ENCODE data around the gene NEK6.

NEK6 gene

DNA sequence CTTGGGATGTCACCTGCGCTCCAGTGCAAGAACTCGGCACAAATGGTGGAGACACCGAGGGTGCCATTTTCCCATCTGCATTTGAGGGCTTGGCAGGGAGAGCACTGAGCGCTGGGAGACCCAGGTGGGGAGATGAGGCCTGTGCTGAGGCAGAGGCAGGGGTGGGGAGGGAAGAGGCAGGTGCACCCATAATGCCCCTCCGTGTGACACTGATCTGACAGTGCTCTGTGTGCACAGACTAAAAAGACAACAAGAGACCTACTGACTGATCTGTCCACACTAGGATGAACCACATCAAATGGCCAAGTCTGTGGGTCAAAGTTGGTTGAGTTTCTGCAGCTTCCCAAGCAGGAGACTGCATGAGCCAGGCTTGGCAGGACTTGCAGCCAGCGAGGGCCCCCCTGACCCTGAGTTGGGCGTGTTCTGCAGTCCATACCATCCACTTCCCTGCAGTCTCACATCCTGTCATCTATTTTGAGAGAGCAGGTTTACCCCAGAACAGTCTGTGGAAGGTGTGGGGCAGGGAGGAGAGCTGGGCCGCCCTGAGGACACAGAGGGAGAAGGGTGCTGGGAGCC lies 41.9 kb downstream of the NEK6 start:
- DNase-seq = no peak

DNA sequence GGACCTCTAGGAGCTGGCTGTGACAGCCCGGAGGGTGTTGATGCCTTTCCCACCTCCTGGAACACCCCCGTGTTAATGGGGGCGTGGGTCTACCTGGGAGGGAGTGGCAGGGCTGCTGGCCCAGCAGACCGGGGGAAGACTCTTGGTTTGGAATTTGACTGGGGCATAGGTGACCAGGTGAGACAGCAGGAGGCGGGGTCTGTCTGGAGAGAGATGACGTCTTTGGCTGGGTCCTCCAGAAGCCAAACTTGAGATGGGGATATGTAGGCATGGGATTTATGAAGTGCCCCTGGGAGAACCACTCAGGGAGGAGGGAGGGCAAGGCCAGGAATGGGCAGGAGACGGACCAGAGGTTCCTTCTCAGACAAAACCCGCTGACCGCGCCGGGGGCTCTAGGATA lies 42.6 kb downstream of the NEK6 start:
- DNase-seq = no peak

DNA sequence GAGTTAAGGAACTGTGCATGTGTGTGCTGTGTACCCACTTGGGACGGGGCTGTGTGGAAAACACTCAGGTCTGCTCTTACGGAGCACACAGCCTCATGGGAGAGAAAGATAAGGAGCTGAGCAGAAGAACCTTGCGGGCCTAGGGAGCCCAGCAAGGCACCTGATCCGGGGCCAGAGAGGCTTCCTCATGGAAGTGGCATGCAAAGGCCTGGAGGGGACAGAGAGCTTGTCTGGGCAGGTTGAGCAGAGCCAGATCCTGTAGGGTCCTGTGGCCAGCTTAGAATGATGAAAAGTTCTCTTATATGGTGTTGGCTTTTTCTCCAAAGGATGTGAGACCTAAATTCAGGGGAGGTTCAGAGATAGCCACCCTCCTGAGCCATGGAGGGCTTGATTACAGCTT lies 45.2 kb downstream of the NEK6 start:
- DNase-seq = no peak

DNA sequence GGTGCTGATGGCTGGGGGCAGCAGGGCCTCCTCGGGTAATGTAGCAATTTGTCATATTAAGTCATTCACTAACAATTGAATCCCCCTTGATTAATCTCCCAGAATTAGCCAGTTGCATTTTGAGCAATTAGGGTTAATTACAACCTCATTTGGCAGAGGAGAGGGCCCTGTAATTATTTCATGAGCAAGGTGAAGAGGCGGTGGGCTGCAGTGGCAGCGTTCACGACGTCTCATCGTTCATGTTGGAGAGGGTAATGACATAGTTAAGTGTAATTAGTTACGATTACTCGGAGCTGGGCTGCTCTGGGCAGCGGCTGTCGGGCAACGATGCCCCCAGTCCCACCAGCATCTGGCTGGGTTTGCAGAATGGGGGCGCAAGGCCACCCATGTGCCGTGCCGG lies 46.0 kb downstream of the NEK6 start:
- no peak for DNase-seq

DNA sequence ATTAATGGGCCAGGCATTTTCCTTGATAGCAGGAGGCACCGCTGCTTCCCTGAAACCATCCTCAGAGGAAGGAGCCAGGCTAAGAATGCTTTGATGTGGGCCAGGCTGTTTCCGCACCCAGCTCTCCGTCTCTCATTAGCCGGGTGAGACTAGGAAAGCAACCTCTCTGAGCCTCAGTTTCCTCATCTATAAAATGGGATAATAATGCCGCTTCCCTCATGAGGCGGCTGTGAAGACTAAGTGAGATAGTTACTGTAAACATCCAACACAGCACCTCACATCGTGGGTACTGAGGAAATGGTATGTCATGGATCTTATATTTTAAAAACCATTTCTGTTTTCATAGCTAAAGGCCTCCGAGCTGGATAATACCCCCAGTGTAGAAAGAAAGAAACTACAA lies 46.5 kb downstream of the NEK6 start:
- DNase-seq = no peak

DNA sequence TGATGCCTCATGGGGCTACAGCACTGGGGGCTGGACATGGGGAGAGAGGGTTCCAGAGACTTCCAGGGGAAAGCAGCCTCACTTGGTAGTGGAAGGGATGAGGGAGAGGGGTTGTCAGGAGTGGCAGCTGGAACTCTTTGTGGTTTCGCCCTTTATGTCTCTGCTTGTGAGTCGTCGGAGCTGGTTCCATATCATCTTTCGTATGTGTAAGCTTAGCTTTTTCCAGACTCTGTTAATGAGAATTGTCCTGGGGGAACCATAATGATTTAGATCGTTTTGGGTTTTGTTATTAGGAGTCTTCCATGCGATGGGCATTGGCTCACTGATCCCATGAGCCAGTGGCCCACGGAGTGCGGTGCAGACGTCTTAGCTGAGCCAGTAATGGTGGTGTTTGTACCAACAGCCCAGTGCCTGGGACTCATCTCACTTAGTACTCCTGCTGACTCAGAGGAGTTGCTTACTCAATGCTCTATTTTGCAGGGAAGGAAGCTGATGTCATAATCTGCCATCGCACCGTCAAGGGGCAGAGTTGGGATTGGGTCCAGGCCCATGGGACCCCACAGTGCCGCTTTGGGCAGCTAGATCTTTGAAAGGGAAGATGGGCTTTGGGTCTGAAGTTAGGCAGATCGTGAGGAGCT lies 48.5 kb downstream of the NEK6 start:
- DNase-seq = peak; percentile 34

DNA sequence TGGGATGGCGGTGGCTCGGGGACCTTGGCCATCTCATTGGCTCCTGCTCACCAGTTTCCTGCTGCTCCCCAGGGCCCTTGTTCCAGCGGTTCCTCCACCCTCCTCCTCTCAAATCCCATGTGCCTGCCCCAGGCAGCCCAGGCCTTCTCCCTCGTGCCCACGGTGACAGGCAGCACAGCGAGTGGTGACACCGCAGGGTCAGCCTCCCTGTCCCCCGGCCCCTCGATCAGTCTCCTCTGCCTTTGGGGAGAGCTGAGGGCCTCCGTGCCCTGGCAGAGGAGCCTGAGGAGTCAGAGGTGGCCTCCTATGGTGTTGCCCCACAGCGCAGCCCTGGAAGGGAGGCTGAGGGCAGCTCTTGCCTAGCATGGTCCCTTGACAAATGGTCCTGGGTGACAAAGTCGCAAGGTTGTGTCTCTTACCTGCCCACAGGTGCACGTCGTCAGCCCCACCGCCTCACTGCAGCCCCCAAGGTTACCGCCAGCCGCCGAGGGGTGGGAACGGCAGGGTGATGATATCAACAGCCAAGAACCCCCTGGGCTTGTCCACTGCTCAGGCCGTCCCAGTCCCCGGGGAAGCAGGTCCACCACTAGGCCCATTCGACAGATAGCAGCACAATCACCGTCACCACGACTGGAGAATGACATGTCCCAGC lies 49.8 kb downstream of the NEK6 start:
- DNase-seq = no peak

DNA sequence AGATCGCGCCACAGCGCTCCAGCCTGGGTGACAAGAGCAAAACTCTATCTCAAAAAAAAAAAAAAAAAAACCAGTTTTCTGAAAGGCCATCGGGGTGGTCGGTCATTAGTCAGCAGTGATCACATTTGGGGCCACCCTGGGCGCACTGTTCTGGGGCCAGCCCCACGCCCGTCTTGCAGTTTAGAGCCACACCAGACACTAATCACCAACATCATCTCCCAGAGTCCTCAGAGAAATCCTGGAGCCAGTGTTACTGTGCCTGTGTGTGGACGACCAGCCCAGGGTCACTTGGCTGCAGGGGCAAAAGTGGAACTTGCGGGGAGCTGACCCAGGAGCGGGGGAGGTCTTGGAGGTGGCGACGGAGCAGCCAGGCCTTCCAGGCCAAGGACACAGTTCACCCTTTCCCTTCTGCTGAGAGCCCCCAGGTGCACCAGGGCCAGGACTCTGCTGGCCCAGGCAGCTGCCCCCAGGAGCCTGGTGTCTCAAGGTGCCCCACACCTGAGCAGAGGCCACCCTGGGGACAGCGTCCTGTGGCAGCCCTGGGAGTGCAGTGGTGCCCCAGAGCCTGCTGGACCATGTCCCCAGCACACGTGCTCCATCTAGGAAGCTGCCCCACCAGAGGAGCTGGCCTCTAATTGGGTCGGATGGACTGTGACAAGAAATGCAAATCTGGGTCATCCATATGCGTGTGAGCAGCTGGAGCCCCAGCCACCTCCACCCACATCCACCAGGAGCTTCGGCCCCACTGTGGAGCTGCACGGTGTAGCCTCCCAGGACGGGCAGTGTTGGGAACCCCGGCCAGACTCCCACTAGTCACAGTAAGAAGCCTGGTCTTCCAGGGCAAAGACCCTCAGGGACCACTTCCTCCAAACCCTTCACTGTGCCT lies 51.1 kb downstream of the NEK6 start:
- DNase-seq = no peak

DNA sequence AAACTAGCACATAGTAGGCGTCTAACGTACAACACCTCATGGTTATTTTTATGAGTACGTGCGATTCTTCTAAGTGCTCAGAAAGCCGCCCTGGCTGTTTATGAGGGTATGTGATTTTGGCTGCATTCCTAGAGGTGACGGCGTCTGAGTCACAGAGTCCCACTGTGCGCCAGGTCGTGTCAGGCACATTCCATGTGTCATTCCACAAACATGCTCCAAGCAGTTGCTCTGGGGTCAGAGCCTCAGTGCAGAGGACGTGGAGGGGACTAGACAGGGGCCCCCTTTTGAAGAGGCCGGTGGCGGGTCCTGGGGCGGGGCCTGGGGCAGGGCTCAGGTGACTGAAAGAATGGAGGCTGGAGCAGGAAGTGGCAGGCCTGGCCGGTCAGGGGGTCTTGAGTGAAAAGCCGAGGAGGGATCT lies 51.9 kb downstream of the NEK6 start:
- no peak for DNase-seq

DNA sequence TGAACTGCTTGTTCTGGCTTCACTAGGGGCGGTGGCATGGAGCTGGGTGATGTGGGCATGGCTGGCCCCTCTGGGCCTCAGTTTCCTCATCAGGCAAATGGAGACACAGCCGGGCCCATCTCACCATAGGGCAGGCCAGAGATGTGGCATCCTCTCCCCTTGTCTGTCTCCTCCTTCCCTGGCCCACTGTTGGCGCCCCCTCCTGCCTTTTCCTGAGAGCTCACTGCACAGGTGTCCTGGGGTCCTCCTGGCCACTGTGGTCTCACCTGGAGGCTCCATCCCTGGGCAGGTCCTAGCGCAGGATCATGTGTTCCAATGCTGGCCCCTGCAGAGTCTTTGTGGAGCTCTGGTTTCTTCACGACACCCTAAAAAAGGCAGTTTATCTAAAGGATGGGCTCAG lies 53.5 kb downstream of the NEK6 start:
- no peak for DNase-seq

DNA sequence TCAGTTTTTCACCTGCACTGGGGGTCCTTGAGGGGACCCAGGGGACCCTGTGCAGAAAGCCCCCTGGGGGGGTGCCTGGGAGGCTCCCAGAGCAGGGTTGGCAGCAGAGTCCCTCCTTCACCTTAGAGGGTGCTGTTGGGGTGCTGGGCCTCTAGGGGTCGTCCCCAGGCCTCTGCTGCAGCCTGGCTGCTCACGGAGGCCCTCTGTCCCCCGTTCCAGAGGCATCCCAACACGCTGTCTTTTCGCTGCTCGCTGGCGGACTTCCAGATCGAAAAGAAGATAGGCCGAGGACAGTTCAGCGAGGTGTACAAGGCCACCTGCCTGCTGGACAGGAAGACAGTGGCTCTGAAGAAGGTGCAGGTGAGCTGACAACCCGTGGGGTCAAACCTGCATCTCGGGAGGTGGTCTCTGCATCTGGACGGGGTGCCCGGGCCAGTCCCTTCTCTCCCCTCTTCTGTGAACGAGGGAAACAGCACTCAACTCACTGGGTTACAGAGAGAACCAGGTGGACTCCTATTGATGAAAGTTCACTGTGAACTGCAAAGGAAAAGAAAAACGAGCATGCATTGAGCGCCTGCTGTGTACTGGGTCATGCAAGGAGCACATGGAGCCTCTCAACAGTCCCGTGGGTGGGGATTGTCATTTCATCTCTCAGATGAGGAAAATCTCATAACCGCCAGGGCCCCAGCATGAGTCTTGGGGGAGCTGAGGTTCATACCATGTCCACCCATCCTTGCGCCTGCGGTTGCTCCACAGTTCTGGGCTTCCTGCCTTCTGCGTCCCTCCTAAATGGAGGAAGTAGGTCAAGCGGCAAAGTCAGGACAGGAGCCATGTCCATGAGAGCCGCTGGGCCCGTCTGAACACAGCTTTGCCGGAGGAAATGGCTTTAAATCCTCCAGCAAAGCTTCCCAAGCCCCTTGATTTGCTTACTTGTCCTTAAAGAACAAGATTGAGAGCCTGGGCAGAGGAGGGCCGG lies 54.8 kb downstream of the NEK6 start:
- no peak for DNase-seq

DNA sequence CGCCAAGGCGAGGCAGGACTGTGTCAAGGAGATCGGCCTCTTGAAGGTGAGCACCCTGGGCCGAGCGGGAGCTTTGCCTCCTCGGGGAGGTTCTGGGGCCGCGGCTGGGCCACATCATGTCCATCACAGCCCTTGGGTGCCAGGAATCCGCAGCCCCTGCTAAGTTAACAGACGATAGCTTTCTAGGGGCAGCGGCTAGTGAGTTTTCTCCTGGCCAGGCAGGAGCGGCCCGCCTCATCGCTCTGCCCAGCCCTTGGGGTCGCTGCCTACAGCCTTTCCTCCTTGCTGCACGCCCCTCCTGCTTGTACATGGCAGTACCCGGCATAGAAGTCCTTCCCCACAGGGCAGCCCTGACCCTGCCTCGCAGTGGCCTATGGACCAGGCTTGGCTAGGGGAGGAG lies 56.2 kb downstream of the NEK6 start:
- DNase-seq = no peak

DNA sequence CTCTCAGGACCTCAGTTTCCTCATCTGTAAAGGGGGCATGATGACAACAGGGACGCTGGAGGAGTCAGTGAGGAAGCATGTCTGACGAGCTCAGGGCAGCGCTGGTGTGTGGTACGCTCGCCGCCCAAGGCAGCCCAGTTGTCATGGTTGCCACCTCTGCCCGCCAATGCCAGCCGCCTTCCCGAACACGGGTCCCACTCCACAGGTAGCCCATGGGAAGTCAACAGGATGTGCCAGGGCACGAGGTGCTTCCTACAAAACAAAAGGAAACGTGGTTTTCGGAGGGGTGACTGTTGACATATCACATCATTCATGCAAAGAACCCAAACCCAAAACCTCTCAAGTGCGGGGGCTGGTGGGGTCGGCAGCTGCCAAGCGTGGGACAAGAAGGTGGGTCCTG lies 58.1 kb downstream of the NEK6 start:
- DNase-seq = no peak

DNA sequence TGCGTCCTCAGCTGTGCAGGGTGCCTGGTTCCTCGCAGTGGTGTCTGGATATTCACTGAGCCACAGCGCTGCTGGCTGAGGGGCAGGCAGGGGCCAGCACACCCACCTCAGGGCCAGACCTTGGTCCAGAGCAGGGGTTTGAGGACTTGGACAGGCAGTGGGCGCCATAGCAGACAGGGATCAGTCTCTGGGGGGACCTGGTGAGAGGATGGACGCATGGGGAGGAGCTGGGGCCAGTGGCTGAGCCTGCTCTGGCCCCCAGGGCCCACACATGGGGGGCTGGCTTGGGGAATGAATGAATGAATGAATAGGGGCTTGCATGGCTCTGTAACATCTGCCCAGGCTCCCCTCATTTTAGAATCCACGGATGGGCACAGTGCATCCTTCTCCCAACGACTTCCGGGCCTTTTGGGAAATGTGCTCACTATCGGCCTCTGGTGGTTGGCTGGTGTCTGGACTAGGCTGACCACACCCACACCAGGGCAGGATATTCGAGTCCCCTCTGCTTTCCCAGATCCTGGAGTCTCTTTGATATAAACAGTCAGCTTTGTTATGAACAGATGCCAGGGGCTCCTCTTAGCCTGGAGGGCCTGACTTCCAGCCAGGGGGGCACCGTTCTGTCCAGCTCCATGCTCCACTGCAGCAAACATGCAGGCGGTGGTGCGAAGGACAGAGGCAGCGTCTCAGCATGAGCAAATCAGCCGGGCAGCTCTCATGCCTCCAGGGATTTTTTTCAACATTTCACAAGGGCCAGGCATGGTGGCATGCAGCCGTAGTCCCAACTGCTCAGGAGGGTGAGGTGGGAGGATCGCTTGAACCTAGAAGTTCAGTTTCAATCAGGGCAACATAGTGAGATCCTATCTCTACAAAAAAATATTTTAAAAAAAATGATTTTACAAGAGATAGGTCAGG lies 62.6 kb downstream of the NEK6 start:
- peak; percentile 51 for DNase-seq

DNA sequence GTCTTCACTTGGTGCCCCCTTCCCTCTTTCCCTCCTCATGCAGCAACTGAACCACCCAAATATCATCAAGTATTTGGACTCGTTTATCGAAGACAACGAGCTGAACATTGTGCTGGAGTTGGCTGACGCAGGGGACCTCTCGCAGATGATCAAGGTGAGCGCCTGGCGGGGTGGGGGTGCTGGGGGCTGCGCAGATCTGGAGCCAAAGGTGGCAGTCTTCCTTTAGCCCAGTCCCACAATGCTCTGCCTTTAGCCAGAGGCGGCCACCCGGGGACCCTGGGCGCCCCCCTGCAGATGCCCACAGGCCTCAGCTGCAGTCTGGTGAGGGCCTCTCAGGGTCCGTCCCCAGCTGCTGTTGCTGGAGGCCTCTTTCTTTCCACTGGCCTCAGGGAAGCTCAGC lies 63.7 kb downstream of the NEK6 start:
- DNase-seq = no peak

DNA sequence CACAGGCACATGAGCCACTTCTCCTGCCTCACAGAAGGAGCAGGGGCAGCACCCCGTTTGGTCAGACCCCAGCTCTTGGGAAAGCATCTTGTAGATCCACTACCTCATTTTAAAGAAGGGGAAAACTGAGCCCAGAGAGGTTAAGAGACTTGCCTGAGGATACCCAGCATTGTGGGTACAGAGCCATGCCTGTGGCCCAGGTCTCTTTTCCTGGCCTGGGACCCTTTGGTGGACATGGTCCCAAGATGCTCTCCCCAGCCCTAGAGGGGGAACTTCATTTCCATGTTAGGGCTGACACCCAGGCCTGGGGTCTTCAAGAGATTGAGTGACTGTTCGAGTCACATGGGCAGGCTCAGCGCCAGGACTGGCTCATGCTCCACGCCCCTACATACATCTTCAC lies 64.2 kb downstream of the NEK6 start:
- no peak for DNase-seq

DNA sequence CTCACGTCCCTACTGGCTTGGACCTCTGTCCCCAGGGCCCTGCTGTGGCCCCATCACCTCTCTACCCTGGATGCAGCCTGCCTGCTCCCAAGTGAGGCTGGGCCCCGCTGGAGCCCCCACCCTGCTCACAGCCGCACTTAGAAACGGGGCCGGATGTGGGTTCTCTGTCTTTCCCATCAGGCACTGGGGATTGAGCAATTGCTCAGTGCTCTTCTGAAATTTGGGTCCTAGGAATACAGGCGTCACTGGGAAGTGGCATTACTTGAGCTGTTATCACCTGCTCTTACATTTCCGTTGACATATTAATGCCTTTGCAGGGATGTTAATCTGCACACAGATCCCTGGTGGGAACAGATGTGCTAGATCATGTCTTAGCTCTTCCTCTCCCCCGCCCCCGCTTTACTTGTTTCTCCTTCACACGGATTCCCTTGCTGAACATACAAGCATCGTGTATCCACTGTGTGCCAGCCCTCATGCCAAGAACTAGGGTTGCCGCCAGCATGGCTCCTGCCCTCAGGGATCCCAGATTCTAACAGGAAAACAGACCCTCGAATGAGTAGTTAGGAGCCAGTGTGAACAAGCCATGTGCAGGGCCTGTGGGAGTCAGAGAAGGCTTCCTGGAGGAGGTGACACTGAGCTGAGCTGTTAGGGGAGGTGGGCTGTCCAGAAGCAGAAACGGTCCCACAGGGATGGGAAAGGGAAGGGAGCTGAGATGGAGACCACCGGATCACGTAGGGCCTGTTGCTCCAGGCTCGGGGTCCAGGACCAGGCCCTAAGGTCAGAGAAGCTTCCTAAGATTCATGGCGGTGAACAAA lies 65.1 kb downstream of the NEK6 start:
- no peak for DNase-seq

DNA sequence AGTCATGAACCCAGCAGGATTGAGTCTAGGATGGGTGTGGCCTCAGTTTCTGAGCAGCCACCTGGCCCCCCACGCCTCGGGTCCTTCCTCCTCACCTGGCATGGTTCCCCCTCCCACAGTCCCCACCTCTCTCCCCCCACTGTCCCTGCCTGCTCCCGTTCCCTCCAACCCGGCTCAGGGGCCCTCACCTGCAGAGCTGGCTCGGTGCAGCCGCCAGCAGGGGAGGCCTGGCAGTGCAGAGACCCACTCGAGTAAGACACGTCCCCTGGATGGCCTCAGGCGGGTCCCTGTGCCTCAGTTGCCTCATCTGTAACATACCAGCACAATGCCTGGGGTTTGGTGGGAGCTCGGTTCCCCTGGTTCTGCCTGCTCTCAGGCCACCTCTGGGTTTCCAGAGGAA lies 66.2 kb downstream of the NEK6 start:
- no peak for DNase-seq

DNA sequence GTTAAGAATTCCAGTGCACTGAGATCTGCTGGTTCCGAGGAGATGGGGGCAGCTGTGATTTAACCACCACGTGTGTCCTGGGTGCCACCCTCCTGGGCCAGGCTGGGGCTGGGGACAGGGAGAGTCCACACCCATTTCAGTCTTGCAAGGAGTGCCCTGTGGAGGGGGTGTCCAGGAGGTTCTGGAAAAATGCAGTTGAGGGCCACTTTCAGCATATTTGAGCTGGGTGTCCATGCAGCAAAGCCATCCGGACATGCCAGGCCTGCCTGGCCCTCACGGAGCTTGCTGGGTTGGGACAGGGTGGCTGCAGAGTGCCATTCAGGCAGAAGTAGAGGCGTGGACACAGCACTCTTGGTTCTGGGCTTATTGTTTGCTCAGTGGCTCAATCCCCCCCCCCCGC lies 68.1 kb downstream of the NEK6 start:
- no peak for DNase-seq

DNA sequence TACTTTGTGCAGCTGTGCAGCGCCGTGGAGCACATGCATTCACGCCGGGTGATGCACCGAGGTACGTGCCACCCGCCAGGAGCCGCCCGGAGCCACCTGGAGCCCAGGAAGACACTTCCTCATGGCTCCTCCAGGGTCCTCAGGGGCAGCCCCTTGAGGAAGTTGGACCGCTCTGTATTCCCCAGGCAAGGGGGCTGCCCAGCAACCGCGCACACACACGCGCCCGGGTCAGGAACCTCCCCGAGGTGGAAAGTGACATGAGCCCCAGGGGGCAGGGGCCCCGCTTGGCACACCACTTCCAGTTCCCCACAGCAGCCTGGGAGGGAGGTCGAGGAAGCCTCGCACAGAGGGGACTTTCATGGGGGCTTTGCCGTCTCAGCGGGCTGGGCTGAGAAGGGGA lies 68.6 kb downstream of the NEK6 start:
- no peak for DNase-seq

DNA sequence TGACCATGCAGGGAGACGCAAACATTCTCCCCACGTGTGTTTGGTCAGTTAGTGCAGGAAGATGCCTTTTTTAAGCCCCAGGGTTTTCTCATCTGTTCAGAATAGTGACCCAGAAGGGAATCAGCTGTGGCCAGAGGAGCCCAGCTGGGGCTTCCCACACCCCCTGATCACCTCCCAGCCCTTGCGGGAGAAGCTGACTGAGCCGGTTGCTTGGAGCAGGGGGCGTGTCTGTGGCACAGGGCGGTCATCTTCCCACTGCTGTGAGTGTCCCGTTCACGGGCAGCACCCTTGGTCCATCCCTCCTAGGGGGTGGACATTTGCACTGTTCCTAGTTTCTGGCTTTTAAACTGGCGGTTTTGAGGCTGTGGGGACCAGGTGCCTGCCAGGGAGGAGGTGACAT lies 69.7 kb downstream of the NEK6 start:
- DNase-seq = no peak
